ENCODE measurements around the gene FAIM.

Gene FAIM

GRCh38 chr3:138681463-138682220 is 73.1 kb downstream of the FAIM start:
- no peak for DNase-seq

- no peak for DNase-seq
Measured at GRCh38 chr3:138682648-138683047, 74.1 kb downstream of the FAIM start.

Measured in SW 1271 (cell line).